Stimulated activated naive CD8-positive, alpha-beta T cell treated with anti-CD3 and anti-CD28 coated beads, Interleukin-15, Interleukin-2, amounts not matched to agents 100 ng/mL and 50 ng/mL, for 24 hours (primary cell): Measurements from ENCODE around the gene KRT17.

Experiments
- H3K27ac Mint-ChIP-seq: one replicate; pipeline ENCODE4 v1.8.0; 2021; ENCODE audit warnings: mild to moderate bottlenecking, mixed read lengths
- H3K27me3 Mint-ChIP-seq: one replicate; pipeline ENCODE4 v1.8.0; 2021; ENCODE audit warnings: mixed read lengths
- H3K36me3 Mint-ChIP-seq: one replicate; pipeline ENCODE4 v1.8.0; 2021; ENCODE audit warnings: low read depth, mixed read lengths
- H3K4me1 Mint-ChIP-seq: one replicate; pipeline ENCODE4 v1.8.0; 2021; ENCODE audit warnings: low read depth, mixed read lengths
- H3K4me3 Mint-ChIP-seq: one replicate; pipeline ENCODE4 v1.8.0; 2021; ENCODE audit warnings: mild to moderate bottlenecking, mixed read lengths
- H3K9me3 Mint-ChIP-seq: one replicate; pipeline ENCODE4 v1.8.0; 2021; ENCODE audit warnings: mixed read lengths

Gene KRT17

DNA sequence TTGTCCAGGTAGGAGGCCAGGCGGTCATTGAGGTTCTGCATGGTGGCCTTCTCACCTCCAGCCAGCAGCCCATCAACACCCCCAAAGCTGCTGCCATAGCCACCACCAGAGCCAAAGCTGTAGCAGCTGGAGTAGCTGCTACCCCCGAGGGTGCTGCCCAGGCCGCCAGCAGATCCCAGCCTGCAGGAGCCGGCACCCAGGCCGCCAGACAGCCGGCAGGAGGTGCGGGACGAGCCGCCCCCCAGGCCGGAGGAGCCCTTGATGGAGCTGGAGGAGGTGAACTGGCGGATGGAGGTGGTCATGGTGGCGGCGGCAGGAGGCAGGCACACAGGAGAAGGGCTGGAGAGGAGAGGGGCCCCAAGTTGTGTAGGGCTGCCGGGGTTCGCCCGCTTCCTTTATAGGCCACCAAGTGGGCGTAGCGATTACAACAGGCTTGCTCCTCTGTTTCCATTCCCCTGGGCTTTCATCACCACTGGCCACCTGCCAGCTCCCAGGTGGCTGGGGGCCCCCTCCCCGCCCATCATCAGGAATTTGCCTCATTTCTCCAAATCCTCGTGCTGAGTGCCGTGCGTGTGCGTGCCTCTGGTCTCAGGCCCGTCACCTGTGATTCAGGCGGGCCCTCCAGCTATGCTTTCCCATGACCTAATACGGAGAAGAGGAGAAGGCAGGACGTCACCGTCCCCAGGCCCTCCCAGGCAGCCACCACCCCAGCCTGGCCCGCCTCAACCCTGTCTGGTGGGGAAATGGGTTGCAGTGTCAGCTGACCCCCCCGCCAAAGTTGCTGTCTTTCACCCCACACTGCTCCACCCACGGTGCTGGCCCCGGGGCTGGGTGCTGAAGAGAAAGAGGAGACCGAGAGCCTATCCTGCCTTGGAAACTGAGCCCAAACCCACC is at the start of gene KRT17:
Gene KRT17 (minus strand): TSS at position 368 of the 894 bp plus-strand sequence. CDS start 66 bp downstream, at position 302.
- Mint-ChIP-seq H3K36me3 (no peaks in the 10 kb centered on the region), H3K27ac (no peak within 1 kb of the TSS), H3K9me3 (no peaks in the 10 kb centered on the region), H3K27me3 (no peaks in the 10 kb centered on the region), H3K4me3 (no peak within 1 kb of the TSS), H3K4me1 (no peaks in the 10 kb centered on the region)

DNA sequence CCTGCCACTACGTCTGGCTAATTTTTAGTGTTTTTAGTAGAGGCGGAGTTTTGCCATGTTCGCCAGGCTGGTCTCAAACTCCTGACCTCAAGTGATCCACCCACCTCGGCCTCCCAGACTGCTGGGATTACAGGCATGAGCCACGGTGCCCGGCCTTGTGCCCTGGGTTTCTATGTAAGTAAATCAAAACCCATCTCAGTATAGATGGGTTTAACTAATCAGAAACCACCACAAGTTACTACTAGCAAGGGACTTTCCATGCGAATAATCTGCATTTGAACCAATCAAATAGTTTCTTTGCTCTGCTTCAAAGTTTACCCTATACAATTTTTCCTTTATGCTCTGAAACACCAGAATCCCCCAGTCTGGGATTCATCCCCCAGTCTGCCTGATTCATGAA is 47.8 kb upstream of the KRT17 start:
- no peak overlapping the region for H3K4me3 Mint-ChIP-seq
- peak overlapping the region; percentile 75 for H3K27ac Mint-ChIP-seq
- H3K4me1 Mint-ChIP-seq: peaks cover 63% of the 10 kb centered on the region
- H3K36me3 Mint-ChIP-seq: no peaks in the 10 kb centered on the region
- peaks cover 4% of the 10 kb centered on the region for H3K27me3 Mint-ChIP-seq
- no peaks in the 10 kb centered on the region for H3K9me3 Mint-ChIP-seq

DNA sequence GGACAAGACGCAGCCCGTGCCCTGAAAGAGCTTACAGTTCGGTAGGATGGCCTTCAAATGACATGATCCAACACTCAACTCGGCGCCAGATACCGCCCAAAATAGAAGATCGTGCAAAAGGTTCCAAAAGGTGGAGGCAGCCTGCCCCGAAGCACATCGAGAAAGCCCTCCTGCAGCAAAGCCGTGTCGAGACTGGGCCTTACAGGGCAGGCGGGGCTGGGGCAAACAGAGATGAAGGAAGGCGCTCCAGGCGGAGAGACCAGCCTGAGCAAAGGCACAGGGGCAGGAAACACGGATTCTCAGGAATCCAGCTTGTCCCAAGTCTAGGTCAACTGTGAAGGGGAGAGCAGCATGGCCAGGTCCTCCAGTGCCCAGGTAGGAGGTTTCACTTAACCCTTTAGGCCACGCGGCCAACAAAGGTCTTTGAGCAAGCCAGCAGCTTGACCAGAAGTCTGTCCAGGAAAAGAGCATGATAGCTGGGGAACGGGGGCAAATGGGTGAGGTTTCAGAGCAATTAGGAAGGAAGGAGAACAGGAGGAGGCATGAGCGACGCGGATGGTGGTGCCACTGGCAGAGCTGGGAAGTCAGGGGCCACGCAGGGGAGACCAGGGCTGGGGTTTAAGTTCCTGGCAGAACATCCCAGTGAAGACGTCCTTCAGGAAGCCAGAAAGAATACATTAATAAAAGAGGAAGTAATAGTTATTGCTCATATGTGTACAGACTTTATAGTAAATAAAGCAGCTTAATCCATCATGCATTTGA is 43.1 kb upstream of the KRT17 start:
- H3K9me3 Mint-ChIP-seq: no peaks in the 10 kb centered on the region
- H3K4me1 Mint-ChIP-seq: peaks cover 55% of the 10 kb centered on the region
- peak overlapping the region; percentile 100 for H3K27ac Mint-ChIP-seq
- H3K36me3 Mint-ChIP-seq: no peaks in the 10 kb centered on the region
- H3K27me3 Mint-ChIP-seq: peaks cover 14% of the 10 kb centered on the region
- peak overlapping the region; percentile 89 for H3K4me3 Mint-ChIP-seq

GRCh38 chr17:41666708-41667279 is 42.4 kb upstream of the KRT17 start:
- Mint-ChIP-seq H3K4me3 (peak overlapping the region; percentile 89), H3K36me3 (no peaks in the 10 kb centered on the region), H3K9me3 (no peaks in the 10 kb centered on the region), H3K27ac (peak overlapping the region; percentile 100), H3K27me3 (peaks cover 14% of the 10 kb centered on the region), H3K4me1 (peaks cover 50% of the 10 kb centered on the region)

DNA sequence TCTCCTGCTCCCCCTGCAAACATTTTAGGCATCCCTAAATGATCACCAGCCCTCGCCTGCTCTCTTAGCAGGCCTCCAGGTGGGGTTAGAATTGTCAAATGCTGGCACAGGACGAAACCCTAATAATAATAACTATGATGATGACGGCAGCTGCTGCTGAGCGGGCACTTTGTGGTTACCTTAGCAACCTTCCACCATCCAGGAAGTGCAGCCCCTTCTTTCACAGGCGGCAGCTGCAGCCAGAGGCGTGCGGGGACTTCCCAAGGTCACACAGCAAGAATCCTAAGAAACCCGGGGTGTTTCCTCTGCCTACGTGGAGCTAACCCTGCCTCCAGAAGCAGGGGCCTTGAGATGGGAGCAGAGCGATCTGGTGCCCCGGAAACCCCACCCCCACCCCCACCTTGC is 41.9 kb upstream of the KRT17 start:
- Mint-ChIP-seq H3K27ac (peak overlapping the region; percentile 100), H3K9me3 (no peaks in the 10 kb centered on the region), H3K4me1 (peaks cover 48% of the 10 kb centered on the region), H3K4me3 (peak overlapping the region; percentile 89), H3K27me3 (peaks cover 14% of the 10 kb centered on the region), H3K36me3 (no peaks in the 10 kb centered on the region)

DNA sequence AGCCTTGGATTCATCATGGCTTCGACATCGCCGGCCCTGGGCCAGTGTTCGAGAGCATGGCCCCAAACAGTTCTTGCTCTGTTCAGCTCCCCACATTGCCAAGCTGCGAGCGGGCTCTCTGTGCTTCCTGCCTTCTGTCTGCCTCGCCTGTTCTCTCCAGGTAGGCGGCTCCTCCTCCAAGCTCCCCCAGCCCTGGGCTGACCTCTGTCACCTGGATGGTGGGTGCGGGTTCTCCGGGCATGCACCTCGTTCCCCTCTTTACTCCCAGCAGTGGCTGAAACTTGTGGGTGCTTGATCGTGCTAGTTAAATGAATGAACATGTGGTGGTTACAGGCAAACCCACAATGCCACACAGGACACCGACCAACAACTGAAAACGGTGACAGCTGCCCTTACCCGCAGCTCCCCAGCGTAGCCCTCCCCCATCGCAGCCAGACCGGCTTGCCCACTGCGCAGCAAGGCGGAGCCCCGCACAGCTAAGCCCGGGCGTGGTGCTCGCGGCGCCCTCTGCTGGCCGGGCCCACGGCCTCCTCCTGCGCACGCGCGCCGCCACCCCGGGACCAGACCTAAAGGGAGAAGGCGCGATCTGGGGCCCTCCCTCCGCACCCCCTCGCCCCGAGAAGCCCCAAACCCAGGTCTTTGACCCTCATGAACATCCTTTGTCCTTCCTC is 41.3 kb upstream of the KRT17 start:
- Mint-ChIP-seq H3K27me3 (peaks cover 14% of the 10 kb centered on the region), H3K4me1 (peaks cover 46% of the 10 kb centered on the region)

GRCh38 chr17:41664587-41665565 is 40.5 kb upstream of the KRT17 start:
- Mint-ChIP-seq H3K4me3 (peak overlapping the region; percentile 89), H3K4me1 (peaks cover 38% of the 10 kb centered on the region), H3K9me3 (no peaks in the 10 kb centered on the region), H3K36me3 (no peaks in the 10 kb centered on the region), H3K27me3 (peaks cover 14% of the 10 kb centered on the region), H3K27ac (peak overlapping the region; percentile 100)

More for the DNA sequence above, 41.3 kb upstream of the KRT17 start:
- Mint-ChIP-seq H3K4me3 (peak overlapping the region; percentile 89), H3K9me3 (no peaks in the 10 kb centered on the region), H3K36me3 (no peaks in the 10 kb centered on the region), H3K27ac (peak overlapping the region; percentile 100)

DNA sequence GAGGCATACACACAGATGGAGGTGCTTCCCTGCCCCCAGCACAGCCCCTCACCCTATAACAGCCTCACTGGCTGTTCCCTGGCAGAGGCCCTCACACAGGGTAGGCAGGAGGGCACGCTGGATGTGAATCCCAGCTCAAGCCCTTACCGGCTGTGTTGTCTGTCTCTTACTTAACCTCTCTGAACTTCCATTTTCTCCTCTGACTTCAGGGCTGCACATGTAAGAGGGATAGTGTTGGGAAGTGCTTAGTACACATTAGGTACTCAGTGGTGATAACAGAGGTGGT is 39.7 kb upstream of the KRT17 start:
- H3K27me3 Mint-ChIP-seq: peaks cover 14% of the 10 kb centered on the region
- no peak overlapping the region for H3K27ac Mint-ChIP-seq
- no peak overlapping the region for H3K4me3 Mint-ChIP-seq
- H3K9me3 Mint-ChIP-seq: no peaks in the 10 kb centered on the region
- H3K4me1 Mint-ChIP-seq: peaks cover 30% of the 10 kb centered on the region
- H3K36me3 Mint-ChIP-seq: no peaks in the 10 kb centered on the region

- no peak overlapping the region for H3K27ac Mint-ChIP-seq
- peaks cover 14% of the 10 kb centered on the region for H3K27me3 Mint-ChIP-seq
- H3K4me3 Mint-ChIP-seq: no peak overlapping the region
- H3K4me1 Mint-ChIP-seq: peaks cover 28% of the 10 kb centered on the region
- no peaks in the 10 kb centered on the region for H3K36me3 Mint-ChIP-seq
- H3K9me3 Mint-ChIP-seq: no peaks in the 10 kb centered on the region
Observed at GRCh38 chr17:41663451-41664171, 39.2 kb upstream of the KRT17 start.

DNA sequence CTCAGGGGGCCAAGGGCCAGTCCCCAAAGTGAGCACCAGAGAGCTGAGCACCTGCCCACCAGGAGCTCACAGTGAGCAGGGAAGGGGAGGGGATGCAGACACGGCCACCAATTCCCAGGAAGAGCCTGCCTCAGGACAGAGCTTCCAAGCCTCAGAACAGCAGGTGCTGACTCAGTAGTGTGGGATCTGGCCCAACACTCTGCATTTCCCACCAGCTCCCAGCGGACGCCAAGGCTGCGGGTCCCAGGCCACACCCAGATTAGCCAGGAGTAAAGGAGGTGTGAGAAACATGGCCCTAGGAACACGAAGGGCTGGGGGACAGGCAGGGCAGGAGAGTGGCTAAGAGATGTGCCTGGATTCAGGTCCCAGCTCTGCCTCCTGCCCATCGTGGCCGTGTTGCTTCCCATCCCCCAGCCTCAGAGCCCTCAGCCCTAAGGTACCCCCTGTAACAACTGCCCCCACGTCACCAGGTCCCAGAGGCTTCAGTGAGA is 35.9 kb upstream of the KRT17 start:
- Mint-ChIP-seq H3K27me3 (peaks cover 9% of the 10 kb centered on the region), H3K36me3 (no peaks in the 10 kb centered on the region), H3K27ac (no peak overlapping the region), H3K4me1 (peaks cover 8% of the 10 kb centered on the region), H3K9me3 (no peaks in the 10 kb centered on the region), H3K4me3 (no peak overlapping the region)

- Mint-ChIP-seq H3K9me3 (no peaks in the 10 kb centered on the region), H3K4me3 (no peak overlapping the region), H3K27me3 (peaks cover 9% of the 10 kb centered on the region)
Observed at GRCh38 chr17:41659427-41660212, 35.2 kb upstream of the KRT17 start.

GRCh38 chr17:41658846-41659245 is 34.5 kb upstream of the KRT17 start:
- Mint-ChIP-seq H3K4me1 (peaks cover 8% of the 10 kb centered on the region), H3K36me3 (no peaks in the 10 kb centered on the region), H3K27me3 (peaks cover 6% of the 10 kb centered on the region), H3K4me3 (no peak overlapping the region), H3K9me3 (no peaks in the 10 kb centered on the region), H3K27ac (no peak overlapping the region)

More at GRCh38 chr17:41659427-41660212, 35.2 kb upstream of the KRT17 start:
- no peak overlapping the region for H3K27ac Mint-ChIP-seq
- H3K36me3 Mint-ChIP-seq: no peaks in the 10 kb centered on the region
- peaks cover 8% of the 10 kb centered on the region for H3K4me1 Mint-ChIP-seq

DNA sequence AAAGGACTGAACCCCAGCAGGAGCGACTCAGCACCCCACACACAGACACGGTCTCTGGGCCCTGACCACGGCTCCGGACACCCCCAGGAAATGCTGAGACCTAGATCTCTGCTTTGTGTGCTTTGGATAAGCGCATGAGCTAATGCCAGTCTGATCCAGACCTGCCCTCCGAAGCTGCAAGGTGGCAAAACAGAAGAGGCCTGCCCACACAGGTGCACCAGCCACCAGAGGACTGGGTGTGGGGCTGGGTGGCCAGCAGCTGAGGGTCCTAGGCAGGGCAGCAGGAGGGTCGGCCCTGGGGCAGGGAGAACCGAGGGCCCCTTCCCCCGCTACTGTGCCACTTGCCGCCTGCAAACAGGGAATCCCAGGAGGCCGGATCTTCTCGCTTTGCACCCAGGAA is 33.6 kb upstream of the KRT17 start:
- no peaks in the 10 kb centered on the region for H3K9me3 Mint-ChIP-seq
- H3K36me3 Mint-ChIP-seq: no peaks in the 10 kb centered on the region
- peaks cover 4% of the 10 kb centered on the region for H3K4me1 Mint-ChIP-seq

More for the DNA sequence above, 33.6 kb upstream of the KRT17 start:
- Mint-ChIP-seq H3K27me3 (no peaks in the 10 kb centered on the region), H3K27ac (no peak overlapping the region), H3K4me3 (no peak overlapping the region)
